HepG2 (cell line): ENCODE data around the gene KDM2B. TPM values are rescaled to one million over a fixed set of nuclear protein-coding genes. Genes with fewer than 3 reads are reported as not detected.

Source experiments
- CHCHD3 ChIP-seq: sonication (generic); formaldehyde crosslinking; IDR thresholded peaks from 2 replicates; pipeline ENCODE4 v1.8.0; 2022; ENCODE audit warnings: mild to moderate bottlenecking, missing genetic modification reagents, moderate library complexity
- MLLT10 ChIP-seq: sonication (generic); formaldehyde crosslinking; IDR thresholded peaks from 2 replicates; pipeline ENCODE4 v1.4.0; 2020; ENCODE audit warnings: missing genetic modification reagents
- PHF5A ChIP-seq: IDR thresholded peaks from one replicate; pipeline ENCODE4 v1.6.1; 2018; ENCODE audit warnings: low read depth, missing genetic modification reagents; ENCODE audit not compliant: unreplicated experiment
- PITX1 ChIP-seq: sonication (generic); formaldehyde crosslinking; IDR thresholded peaks from 2 replicates; pipeline ENCODE4 v1.5.1; 2020; ENCODE audit warnings: mild to moderate bottlenecking, missing genetic modification reagents
- RNF2 ChIP-seq: fragments of 450-650 bp; conservative IDR thresholded peaks from 2 replicates; pipeline ENCODE4 v1.6.1; 2016; ENCODE audit warnings: low read depth
- SOX5 ChIP-seq: IDR thresholded peaks from 2 replicates; pipeline ENCODE4 v1.6.1; 2016; ENCODE audit warnings: borderline replicate concordance
- TBX2 ChIP-seq: sonication (generic); formaldehyde crosslinking; IDR thresholded peaks from 2 replicates; pipeline ENCODE4 v1.5.0; 2020; ENCODE audit warnings: missing genetic modification reagents, mild to moderate bottlenecking, borderline replicate concordance
- THRA ChIP-seq: sonication (generic); formaldehyde crosslinking; IDR thresholded peaks from 2 replicates; pipeline ENCODE4 v1.4.0; 2020; ENCODE audit warnings: missing genetic modification reagents, borderline replicate concordance
- TOPORS ChIP-seq: sonication (generic); formaldehyde crosslinking; IDR thresholded peaks from 2 replicates; pipeline ENCODE4 v1.8.0; 2023; ENCODE audit warnings: mild to moderate bottlenecking, missing genetic modification reagents
- ZBTB7A ChIP-seq: sonication (generic); formaldehyde crosslinking; IDR thresholded peaks from 2 replicates; pipeline ENCODE4 v1.8.0; 2022; ENCODE audit warnings: mild to moderate bottlenecking, missing genetic modification reagents
- ZFP62 ChIP-seq: sonication (generic); formaldehyde crosslinking; IDR thresholded peaks from 2 replicates; pipeline ENCODE4 v1.4.0; 2020; ENCODE audit warnings: missing genetic modification reagents
- ZFX ChIP-seq: sonication (generic); formaldehyde crosslinking; IDR thresholded peaks from 2 replicates; pipeline ENCODE4 v1.4.0; 2020; ENCODE audit warnings: mild to moderate bottlenecking, low read depth, missing genetic modification reagents, moderate library complexity
- ZNF446 ChIP-seq: sonication (generic); formaldehyde crosslinking; IDR thresholded peaks from 2 replicates; pipeline ENCODE4 v1.5.0; 2020; ENCODE audit warnings: mild to moderate bottlenecking, missing genetic modification reagents
- ZNF546 ChIP-seq: sonication (generic); formaldehyde crosslinking; conservative IDR thresholded peaks from 2 replicates; pipeline ENCODE4 v1.8.1; 2023; ENCODE audit warnings: mild to moderate bottlenecking, missing genetic modification reagents
- ZNF619 ChIP-seq: sonication (generic); formaldehyde crosslinking; IDR thresholded peaks from 2 replicates; pipeline ENCODE4 v1.4.0; 2020; ENCODE audit warnings: mild to moderate bottlenecking, missing genetic modification reagents
- ZNF781 ChIP-seq: sonication (generic); formaldehyde crosslinking; IDR thresholded peaks from 2 replicates; pipeline ENCODE4 v1.5.1; 2020; ENCODE audit warnings: borderline replicate concordance, mild to moderate bottlenecking, missing genetic modification reagents; ENCODE audit errors: not compliant biosample characterization
- polyA plus RNA-seq, 8 experiments: library from polyadenylated mRNA; depleted of rRNA in 3 of 8; stranded (reverse) in 7 of 8; unstranded in 1 of 8; fragments of >200 nt; fragmentation: Illumina TruSeq in 4 of 8; extraction: Trizol in 4 of 8; gene quantifications; 2 replicates each; pipeline versions ENCODE4 v1.2.1 to v1.2.3, GENCODE V29; 2011 to 2016; ENCODE audit warnings: low read depth in 4 of 8, missing spikeins in 1 of 8, mixed read lengths in 1 of 8; ENCODE audit not compliant: insufficient read depth in 1 of 8
- total RNA-seq, 5 experiments: library from RNA; depleted of rRNA; stranded (reverse); fragments of >200 nt; fragmentation: Illumina TruSeq; extraction: Trizol; gene quantifications; 2 replicates each; pipeline ENCODE4 v1.2.3, GENCODE V29; 2016; ENCODE audit warnings: low read depth in 1 of 5
- TF ChIP-seq, protein P1 (sequence below): sonication (generic); formaldehyde crosslinking; IDR thresholded peaks from 2 replicates; pipeline ENCODE4 v1.4.0; 2020; ENCODE audit warnings: missing genetic modification reagents
- TF ChIP-seq, protein P2 (sequence below): sonication (generic); formaldehyde crosslinking; IDR thresholded peaks from 2 replicates; pipeline ENCODE4 v1.8.0; 2022; ENCODE audit warnings: mild to moderate bottlenecking, missing genetic modification reagents

The KDM2B gene
- total and polyA plus RNA-seq, 2 of the 13 experiments (the other 11 are each of a cell fraction or from before 2014, with no cell fraction given): 17.5 to 26.1 TPM

GRCh38 chr12:121400332-121401139 lies 180.3 kb downstream of the KDM2B start (continued):
- TF ChIP-seq, protein P1, sequence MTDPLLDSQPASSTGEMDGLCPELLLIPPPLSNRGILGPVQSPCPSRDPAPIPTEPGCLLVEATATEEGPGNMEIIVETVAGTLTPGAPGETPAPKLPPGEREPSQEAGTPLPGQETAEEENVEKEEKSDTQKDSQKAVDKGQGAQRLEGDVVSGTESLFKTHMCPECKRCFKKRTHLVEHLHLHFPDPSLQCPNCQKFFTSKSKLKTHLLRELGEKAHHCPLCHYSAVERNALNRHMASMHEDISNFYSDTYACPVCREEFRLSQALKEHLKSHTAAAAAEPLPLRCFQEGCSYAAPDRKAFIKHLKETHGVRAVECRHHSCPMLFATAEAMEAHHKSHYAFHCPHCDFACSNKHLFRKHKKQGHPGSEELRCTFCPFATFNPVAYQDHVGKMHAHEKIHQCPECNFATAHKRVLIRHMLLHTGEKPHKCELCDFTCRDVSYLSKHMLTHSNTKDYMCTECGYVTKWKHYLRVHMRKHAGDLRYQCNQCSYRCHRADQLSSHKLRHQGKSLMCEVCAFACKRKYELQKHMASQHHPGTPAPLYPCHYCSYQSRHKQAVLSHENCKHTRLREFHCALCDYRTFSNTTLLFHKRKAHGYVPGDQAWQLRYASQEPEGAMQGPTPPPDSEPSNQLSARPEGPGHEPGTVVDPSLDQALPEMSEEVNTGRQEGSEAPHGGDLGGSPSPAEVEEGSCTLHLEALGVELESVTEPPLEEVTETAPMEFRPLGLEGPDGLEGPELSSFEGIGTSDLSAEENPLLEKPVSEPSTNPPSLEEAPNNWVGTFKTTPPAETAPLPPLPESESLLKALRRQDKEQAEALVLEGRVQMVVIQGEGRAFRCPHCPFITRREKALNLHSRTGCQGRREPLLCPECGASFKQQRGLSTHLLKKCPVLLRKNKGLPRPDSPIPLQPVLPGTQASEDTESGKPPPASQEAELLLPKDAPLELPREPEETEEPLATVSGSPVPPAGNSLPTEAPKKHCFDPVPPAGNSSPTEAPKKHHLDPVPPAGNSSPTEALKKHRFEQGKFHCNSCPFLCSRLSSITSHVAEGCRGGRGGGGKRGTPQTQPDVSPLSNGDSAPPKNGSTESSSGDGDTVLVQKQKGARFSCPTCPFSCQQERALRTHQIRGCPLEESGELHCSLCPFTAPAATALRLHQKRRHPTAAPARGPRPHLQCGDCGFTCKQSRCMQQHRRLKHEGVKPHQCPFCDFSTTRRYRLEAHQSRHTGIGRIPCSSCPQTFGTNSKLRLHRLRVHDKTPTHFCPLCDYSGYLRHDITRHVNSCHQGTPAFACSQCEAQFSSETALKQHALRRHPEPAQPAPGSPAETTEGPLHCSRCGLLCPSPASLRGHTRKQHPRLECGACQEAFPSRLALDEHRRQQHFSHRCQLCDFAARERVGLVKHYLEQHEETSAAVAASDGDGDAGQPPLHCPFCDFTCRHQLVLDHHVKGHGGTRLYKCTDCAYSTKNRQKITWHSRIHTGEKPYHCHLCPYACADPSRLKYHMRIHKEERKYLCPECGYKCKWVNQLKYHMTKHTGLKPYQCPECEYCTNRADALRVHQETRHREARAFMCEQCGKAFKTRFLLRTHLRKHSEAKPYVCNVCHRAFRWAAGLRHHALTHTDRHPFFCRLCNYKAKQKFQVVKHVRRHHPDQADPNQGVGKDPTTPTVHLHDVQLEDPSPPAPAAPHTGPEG: no peak; the same call in 1 of the 2 replicates
- 0 out of 2 replicates have a peak, but pooled peaks have one; percentile 27 for TF ChIP-seq RNF2
- no peak for TF ChIP-seq PITX1 (CRISPR knock-in tag)
- no peak for TF ChIP-seq MLLT10 (CRISPR knock-in tag)
- no peak for TF ChIP-seq ZNF446 (CRISPR knock-in tag)
- TF ChIP-seq ZFP62: no peak
- TF ChIP-seq ZNF781: no peak
- TF ChIP-seq ZNF619 (CRISPR knock-in tag): no peak
- TF ChIP-seq TBX2 (CRISPR knock-in tag): peak; percentile 21; the same call in 1 of the 2 replicates
- no peak for TF ChIP-seq SOX5 (CRISPR knock-in tag)
- TF ChIP-seq CHCHD3 (CRISPR knock-in tag): no peak
- TF ChIP-seq TOPORS: no peak; the same call in 1 of the 2 replicates
- TF ChIP-seq ZNF546 (CRISPR knock-in tag): peak; percentile 60; the same call in 1 of the 2 replicates
- no peak; the same call in 1 of the 2 replicates for TF ChIP-seq ZBTB7A (CRISPR knock-in tag)
- no peak for TF ChIP-seq PHF5A (CRISPR knock-in tag)
- TF ChIP-seq ZFX: peak; percentile 15; the same call in 1 of the 2 replicates
- no peak for TF ChIP-seq THRA
- TF ChIP-seq, protein P2, sequence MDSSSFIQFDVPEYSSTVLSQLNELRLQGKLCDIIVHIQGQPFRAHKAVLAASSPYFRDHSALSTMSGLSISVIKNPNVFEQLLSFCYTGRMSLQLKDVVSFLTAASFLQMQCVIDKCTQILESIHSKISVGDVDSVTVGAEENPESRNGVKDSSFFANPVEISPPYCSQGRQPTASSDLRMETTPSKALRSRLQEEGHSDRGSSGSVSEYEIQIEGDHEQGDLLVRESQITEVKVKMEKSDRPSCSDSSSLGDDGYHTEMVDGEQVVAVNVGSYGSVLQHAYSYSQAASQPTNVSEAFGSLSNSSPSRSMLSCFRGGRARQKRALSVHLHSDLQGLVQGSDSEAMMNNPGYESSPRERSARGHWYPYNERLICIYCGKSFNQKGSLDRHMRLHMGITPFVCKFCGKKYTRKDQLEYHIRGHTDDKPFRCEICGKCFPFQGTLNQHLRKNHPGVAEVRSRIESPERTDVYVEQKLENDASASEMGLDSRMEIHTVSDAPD: no peak; the same call in 1 of the 2 replicates
